GM18909 (cell line): ENCODE data around the gene SH2D3A.
"Not testable (repeated sequence)": the region's sequence is repeated elsewhere in the genome, so short reads cannot be mapped to it uniquely, and the experiment has no call there.

ENCODE experiments used
- ATAC-seq: cut with Tn5 transposase; IDR thresholded peaks from one replicate; pipeline ENCODE4 v1.9.1; 2021; ENCODE audit warnings: mild to moderate bottlenecking; ENCODE audit not compliant: unreplicated experiment, poor library complexity

The SH2D3A gene

GRCh38 chr19:6710273-6711077, 56.8 kb downstream of the SH2D3A start:
- ATAC-seq: no peak

GRCh38 chr19:6709549-6709948, 57.7 kb downstream of the SH2D3A start:
- ATAC-seq: no peak

DNA sequence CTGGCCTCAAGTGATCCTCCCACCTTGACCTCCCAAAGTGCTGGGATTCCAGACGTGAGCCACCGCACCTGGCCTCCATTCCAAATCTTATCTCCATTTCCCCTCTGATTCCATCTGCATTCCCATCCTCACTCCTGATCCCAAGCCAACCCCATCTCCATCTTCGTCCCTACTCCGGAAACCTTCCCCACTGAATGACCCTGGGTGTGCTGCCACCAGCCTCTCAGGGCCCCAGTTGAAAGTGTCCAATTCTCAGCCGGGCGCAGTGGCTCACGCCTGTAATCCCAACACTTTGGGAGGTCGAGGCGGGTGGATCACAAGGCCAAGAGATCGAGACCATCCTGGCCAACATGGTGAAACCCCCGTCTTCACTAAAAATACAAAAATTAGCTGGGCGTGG, 58.3 kb downstream of the SH2D3A start:
- ATAC-seq: not testable (repeated sequence)

DNA sequence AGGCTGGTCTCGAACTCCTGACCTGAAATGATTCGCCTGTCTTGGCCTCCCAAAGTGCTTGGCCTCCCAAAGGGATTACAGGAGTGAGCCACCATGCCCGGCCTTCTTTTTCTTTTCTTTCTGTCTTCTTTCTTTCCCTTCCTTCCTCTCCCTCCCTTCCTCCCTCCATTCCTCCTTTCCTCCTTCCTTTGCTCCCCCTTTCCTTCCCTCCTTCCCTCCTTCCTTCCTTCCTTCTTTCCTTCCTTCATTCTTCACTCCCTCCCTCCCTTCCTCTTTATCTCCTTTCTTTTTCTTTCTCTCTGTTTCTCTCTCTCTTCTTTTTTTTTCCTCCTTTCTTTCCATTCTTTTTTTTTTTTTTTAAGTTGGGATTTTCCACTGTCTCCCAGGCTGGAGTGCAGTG, 58.9 kb downstream of the SH2D3A start:
- ATAC-seq: no peak

DNA sequence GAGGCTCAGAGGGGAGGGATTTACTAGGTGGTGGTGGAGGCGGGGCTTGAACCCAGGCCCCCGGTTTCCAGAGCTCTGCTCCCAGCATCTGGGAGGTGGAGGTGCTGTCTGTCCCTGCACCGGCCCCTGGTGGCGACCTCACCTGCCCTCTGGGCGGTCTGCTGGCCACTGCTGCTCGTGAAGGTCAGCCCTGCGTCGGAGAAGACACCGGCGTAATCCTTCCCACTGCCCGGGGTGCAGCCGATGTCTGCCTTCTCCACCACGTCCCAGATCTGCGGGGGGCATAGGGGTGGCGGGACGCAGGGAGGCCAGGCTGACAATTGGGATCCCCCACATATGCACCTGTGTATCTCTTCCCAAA, 59.6 kb downstream of the SH2D3A start:
- ATAC-seq: no peak

DNA sequence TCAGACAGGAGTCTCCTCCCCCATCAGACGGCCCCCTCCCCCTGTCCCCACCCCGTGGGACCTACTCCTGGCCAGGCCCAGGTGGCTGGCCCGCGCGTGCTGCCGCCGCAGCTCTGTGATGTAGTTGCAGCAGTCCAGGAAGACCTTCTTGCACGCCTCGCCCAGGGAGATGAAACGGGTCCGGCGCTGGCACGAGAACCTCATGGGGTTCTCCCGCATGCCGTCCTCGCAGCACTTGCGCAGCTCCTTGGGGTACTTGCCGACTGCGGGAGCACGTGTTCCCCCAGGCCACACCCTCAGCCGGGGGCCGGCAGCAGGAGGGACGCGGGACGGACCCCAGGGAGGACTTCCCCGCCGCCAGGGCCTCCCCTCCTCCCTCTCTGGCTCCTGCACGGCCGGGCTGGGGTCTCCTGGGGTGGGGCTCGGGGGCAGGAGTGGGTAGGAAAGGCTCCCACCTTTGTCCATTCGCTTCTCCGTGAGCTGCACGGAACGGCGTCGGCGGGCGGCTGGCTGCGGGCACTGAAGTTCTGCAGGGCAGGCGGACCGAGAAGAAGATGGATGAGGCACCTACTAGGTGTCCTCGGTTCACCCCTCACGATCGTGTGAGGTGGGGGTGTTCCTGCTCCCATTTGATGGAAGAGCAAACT, 60.1 kb downstream of the SH2D3A start:
- ATAC-seq: no peak

DNA sequence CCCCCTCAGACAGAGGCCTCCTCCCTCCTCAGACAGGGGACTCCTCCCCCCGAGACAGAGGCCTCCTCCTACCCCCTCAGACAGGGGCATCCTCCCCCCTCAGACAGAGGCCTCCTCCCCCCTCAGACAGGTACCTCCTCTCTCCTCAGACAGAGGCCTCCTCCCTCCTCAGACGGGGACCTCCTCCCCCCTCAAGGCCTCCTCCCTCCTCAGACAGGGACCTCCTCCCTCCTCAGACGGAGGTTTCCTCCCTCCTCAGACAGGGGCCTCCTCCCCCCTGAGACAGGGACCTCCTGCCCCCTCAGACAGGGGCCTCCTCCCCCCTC, 60.6 kb downstream of the SH2D3A start:
- ATAC-seq: no peak

DNA sequence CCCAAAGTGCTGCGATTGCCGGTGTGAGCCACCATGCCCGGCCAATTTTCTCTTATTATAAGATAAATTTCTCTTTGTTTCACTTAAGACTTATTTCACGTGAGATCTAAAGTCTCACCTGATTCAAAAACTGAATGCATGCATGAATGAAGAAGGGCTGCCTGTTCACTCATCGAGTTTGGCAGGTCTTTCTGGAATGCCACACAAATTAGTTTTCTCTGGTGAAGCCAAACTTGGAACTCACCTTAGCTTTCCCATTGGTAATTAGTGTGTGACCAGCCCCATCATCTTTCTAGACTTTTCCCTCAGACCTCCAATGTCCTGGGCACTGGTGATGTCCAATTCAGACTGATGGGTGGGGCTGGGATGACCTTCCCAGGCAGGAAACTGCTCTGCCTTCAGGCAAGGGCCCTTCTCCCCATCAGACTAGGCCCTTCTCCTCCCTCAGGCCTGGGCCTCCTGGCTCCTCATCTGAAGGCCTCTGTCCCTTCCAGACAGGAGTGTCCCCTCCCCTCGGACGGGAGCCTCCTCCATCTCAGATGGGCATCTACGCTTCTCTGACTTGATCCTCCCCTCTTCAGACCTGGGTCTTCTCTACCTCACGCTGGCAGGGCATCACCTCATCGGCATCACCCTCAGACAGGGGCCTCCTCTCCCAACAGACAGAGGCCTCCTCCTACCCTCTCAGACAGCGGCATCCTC, 61.2 kb downstream of the SH2D3A start:
- ATAC-seq: no peak
